ENCODE data around the gene PRMT1.
"Not testable (repeated sequence)": the region's sequence is repeated elsewhere in the genome, so short reads cannot be mapped to it uniquely, and the experiment has no call there.

PRMT1 gene

DNA sequence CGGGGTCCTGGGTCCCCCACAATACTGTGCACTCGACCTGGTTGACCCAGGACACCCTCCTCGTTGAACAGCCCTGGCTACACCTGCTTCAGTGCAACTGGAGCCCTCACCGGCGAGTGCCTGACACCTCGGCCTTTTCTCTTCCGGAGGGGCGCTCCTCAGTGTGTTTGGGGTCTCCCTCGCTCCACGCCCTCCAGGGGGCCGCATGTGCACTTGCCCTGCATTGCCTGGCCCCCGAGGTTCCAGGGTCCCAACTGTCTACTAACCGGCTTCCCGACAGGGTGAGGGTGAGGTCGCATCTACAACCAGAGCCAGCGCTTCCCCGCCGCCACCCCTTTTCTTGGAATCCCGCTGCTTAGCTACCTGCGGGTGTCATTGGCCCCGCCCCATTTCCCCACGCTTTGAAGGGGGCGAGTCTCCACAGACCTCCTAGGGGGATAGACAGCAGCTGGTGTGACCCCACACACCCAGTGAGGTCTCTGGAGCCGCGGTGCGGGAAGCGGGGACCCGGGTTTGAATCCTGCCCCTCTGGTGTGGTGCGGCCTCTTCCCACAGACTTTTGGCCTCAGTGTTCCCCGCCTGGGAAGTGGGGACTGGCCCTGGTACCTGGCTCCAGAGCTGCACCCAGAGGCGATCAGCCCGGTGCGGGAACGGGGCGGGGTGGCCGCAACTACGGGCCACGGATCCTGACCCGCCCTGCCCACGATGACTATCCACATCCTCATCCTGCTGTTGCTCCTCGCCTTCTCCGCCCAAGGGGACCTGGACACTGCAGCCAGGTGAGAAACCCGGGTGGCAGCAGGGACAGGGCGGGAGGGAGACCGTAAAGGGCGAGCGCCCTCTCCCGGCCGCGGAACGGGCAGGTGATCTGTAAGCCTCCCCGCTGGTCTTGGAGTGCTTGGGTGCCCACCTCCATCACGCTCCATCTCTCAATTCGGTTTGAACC is 12.3 kb downstream of the PRMT1 start, which contains the start of gene ADM5:
ADM5 (plus strand) TSS at position 462 of the 946 bp plus-strand sequence; CDS start at position 706, 244 bp downstream.
- peak; percentile 46 for DNase-seq

DNA sequence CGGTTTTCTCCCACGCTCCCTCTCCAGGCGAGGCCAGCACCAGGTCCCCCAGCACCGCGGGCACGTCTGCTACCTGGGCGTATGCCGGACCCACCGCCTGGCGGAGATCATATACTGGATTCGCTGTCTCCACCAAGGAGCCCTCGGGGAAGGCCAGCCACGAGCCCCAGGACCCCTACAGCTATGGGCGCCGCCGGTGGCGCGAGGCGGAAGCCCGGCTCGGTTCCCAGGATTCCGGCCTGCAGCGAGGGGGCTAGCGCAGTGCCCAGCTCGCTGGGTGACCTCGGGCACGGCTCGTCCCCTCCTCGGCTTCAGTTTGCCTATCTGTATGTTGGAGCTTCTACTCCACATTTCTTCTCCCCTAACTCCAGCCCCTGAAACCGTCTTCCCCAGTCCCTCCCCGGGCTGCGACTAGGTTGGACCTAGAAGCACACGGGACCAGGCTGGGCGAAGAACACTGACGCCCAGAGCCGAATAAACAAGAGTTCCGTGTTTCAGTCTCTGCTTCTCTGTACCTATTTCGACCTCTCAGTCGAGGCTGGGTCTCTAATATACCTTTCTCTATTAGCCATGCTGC is 13.1 kb downstream of the PRMT1 start:
- no peak for DNase-seq

DNA sequence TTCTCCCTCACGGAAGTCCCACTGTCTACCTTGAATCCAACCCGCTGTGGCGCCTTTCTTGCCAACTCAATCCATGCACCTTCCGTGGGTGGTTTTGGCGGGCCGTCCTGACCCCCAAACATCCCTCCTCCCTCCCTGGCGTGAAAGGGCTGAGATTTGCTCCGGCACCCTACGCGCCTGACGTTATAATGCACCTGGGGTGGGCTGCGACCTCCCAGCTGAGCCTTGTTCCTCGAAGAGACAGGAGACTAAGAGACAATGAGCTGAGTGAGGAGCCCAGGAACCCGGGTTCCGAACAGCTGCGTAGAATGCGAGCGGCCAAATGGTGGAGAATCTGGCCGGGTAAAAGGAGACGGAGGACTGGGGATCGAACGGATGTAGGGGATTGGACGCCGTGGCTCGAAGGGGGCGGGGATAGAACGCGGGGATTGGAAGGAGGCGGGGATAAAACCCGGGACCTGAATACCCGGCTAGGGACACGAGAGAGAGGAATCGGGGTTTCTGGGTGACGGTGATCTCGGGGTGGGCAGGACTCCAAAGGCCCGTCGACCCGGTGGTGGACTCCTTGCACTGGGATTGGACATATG is 13.7 kb downstream of the PRMT1 start, which contains the start of gene CPT1C:
CPT1C (plus strand) TSS at position 461 of the 587 bp plus-strand sequence. CDS start 1,137 bp downstream, outside the sequence.
- DNase-seq, result peak; percentile 70

- DNase-seq, result no peak
These were observed 14.4 kb downstream of the PRMT1 start for GRCh38 chr19:49691243-49692146.

- no peak for DNase-seq
These were observed 15.1 kb downstream of the PRMT1 start for GRCh38 chr19:49692147-49692506.

DNA sequence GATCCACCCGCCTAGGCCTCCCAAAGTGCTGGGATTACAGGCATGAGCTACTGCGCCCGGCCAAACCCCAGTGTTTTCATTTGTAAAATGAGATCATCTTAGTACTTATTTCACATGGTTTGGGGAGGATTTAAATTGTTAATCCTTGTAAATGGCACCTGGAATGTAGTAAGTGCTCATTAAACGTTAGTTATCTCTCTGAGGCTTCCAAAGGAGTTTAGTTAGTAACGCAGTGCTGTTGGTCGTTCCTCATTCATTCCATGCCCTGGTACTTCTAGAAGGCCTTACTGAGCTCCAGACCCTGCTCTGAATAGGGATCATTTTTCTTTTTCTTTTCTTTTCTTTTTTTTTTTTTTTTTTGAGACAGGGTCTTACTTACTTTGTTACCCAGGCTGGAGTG is 19.0 kb downstream of the PRMT1 start:
- no peak for DNase-seq

DNA sequence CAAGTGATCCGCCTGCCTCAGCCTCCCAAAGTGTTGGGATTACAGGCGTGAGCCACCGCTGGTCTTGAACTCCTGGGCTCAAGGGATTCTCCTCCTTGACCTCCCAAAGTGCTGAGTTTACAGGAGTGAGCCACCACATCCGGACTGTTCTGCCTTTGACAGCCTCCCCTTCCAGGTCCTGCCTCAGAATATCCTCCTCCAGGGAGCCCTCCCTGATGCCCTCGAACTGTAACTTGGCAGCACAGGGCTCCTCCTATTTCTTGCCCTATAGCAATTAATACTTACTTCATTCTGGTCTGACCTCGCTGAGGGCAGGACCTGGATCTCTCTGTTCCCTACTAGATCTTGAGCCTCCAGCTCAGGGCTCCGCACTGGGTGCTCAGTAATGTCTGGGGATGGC is 19.8 kb downstream of the PRMT1 start:
- DNase-seq, result no peak

GRCh38 chr19:49699364-49699763 is 22.3 kb downstream of the PRMT1 start:
- no peak for DNase-seq

- DNase-seq, result no peak
These were observed 23.5 kb downstream of the PRMT1 start for GRCh38 chr19:49700563-49700962.

DNA sequence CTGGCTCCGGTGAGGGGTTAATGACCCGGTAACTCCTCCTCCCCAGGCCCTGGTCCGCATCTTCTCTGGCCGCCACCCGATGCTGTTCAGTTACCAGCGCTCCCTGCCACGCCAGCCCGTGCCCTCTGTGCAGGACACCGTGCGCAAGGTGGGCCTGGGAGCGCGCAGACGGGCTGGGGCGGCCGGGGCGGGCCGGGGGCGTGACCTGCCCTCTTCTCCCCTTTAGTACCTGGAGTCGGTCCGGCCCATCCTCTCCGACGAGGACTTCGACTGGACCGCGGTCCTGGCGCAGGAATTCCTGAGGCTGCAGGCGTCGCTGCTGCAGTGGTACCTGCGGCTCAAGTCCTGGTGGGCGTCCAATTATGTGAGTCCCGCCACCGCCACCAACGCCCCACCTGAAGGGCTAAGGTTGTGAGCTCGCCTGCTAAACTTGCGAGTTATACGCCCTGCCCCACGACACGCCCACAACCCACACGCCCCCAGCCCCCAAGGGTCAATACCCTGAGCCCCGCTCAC is 24.3 kb downstream of the PRMT1 start:
- no peak for DNase-seq

DNA sequence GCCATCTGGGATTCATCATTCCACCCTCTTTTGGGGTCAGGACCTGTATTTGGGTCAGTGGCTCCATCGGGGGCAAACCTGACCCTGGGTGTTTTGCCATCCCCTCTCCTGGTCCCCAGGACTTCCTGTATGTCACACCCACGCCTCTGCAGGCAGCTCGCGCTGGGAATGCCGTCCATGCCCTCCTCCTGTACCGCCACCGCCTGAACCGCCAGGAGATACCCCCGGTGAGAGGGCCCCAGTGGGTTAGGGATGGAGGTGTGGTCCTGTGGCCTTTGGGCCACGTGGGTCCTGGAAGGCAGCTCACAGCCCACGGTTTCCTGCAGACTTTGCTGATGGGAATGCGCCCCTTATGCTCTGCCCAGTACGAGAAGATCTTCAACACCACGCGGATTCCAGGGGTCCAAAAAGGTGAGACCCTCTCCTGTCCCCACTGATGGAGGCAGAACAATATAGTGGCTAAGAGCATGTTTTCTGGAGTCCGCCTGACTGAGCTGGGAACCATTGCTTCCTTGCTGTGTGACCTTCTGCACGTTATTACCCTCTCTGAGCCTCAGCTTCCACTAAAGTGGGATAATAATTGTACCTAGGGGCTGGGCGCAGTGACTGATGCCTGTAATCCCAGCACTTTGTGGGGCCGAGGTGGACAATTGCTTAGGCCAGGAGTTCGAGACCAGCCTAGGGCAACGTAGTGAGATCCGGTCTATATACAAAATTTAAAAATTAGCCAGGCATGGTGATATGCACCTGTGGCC is 28.0 kb downstream of the PRMT1 start:
- DNase-seq, result no peak

- no peak for DNase-seq
These were observed 28.8 kb downstream of the PRMT1 start for GRCh38 chr19:49705919-49706318.

GRCh38 chr19:49710372-49710951 is 33.4 kb downstream of the PRMT1 start:
- DNase-seq, result no peak

- no peak for DNase-seq
These were observed 35.4 kb downstream of the PRMT1 start for GRCh38 chr19:49712397-49712859.

GRCh38 chr19:49713236-49713845 is 36.3 kb downstream of the PRMT1 start:
- DNase-seq, result no peak

GRCh38 chr19:49716154-49716553 is 39.1 kb downstream of the PRMT1 start:
- DNase-seq, result no peak

DNA sequence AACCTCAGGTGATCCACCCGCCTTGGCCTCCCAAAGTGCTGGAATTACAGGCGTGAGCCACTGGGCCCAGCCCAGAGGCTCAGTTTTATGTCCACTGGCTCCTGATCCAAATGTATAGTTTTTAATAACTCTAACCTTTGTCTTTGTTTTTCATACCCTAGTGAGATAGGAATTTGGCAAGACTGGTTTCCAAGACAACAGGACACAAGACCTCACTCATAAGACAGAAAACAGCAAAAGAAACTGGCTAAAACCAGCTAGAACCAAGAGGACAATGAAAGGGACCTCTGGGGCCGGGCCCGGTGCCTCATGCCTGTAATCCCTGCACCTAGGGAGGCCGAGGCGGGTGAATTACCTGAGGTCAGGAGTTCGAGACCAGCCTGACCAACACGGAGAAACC is 41.4 kb downstream of the PRMT1 start:
- DNase-seq, result no peak

- no peak for DNase-seq
These were observed 41.9 kb downstream of the PRMT1 start for GRCh38 chr19:49718991-49719390.

GRCh38 chr19:49719420-49719819 is 42.3 kb downstream of the PRMT1 start:
- not testable (repeated sequence) for DNase-seq

DNA sequence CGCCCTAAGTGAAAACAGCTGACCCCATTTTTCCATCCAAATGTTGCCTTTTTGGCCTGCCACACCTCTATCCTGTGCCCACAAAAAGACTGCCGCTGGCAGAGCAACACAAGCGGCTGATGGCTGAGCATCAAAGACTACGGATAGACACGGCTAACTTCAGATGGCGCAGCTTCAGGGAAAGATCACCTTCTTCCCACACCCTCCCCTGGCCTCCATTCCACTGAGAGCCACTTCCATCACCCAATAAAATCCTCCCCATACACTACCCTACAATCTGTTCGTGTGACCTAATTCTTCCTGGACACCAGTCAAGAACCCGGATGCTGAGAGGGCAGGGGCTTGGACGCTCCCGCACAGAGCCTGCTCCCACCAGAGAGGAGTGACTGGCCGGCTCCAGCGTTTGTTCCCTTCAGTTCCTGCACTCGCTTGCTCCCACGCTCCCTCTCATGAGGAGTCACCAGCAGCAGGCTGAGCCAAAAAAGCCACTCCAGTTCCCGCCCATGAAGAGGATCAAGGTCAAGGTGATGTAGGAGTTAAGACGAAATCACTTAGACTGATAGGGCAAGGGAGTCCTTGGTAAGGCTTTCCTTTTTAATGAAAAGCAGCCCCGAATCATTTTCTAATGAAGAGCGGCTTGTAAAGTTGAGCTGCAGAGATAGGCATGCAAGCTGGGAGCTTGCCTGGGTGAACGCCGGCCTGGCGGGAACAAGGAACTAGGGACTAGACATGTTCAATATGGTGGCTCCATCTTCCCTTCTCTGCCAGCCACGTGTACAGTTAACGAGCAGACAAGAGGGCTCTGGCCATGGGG is 50.4 kb downstream of the PRMT1 start:
- DNase-seq, result no peak
